Heart left ventricle (tissue), 16 donors: ENCODE measurements around the gene TMOD3. TPM values are rescaled to one million over a fixed set of nuclear protein-coding genes. Genes with fewer than 3 reads are reported as not detected.
"Not testable (repeated sequence)": the region's sequence is repeated elsewhere in the genome, so short reads cannot be mapped to it uniquely, and the experiment has no call there.

ENCODE experiments used
- ATAC-seq, 4 donors: fragments of 200-7000 bp; cut with Tn5 transposase; one replicate each; pipeline ENCODE4 v1.9.1; 2020 to 2022; ENCODE audit warnings: moderate library complexity in 4 of 4, mild to moderate bottlenecking in 3 of 4, moderate number of reproducible peaks in 1 of 4
- DNase-seq, 5 donors: peaks; one replicate each; pipeline ENCODE4 v3.0.0-alpha.2; 2020
- H3K27ac ChIP-seq, 12 donors: fragments of 200-600 bp; sonication (generic) in 4 of 12; one replicate each; pipeline versions ENCODE4 v1.5.0 to v1.8.0; 2016 to 2022; ENCODE audit warnings: mild to moderate bottlenecking in 2 of 12
- H3K27me3 ChIP-seq, 9 donors: fragments of 200-600 bp; sonication (generic) in 2 of 9; one replicate each; pipeline versions ENCODE4 v1.5.1 to v1.8.0; 2016 to 2022; ENCODE audit warnings: mild to moderate bottlenecking in 3 of 9
- H3K36me3 ChIP-seq, 9 donors: fragments of 200-600 bp; sonication (generic) in 2 of 9; one replicate each; pipeline versions ENCODE4 v1.5.0 to v1.8.0; 2018 to 2022; ENCODE audit warnings: mild to moderate bottlenecking in 2 of 9
- H3K4me1 ChIP-seq, 12 donors: fragments of 200-600 bp; sonication (generic) in 4 of 12; one replicate each; pipeline versions ENCODE4 v1.5.0 to v1.8.0; 2016 to 2022; ENCODE audit warnings: mild to moderate bottlenecking in 3 of 12
- H3K4me3 ChIP-seq, 12 donors: fragments of 200-600 bp; sonication (generic) in 4 of 12; one replicate each; pipeline versions ENCODE4 v1.5.0 to v1.8.0; 2017 to 2022; ENCODE audit warnings: mild to moderate bottlenecking in 9 of 12, moderate library complexity in 4 of 12
- H3K9me3 ChIP-seq, 12 donors: fragments of 200-600 bp; sonication (generic) in 4 of 12; one replicate each; pipeline versions ENCODE4 v1.5.0 to v1.8.0; 2016 to 2022; ENCODE audit warnings: mild to moderate bottlenecking in 1 of 12
- CTCF ChIP-seq, 12 donors: fragments of 200-600 bp; sonication (generic) in 4 of 12; IDR thresholded peaks; one replicate each; pipeline versions ENCODE4 v1.5.0 to v1.8.0; 2018 to 2022; ENCODE audit warnings: antibody characterized with exemption in 12 of 12, mild to moderate bottlenecking in 5 of 12
- POLR2A ChIP-seq, 2 donors: fragments of 450-650 bp; IDR thresholded peaks; one replicate each; pipeline ENCODE4 v1.6.1; 2017; ENCODE audit warnings: antibody characterized with exemption in 2 of 2, mild to moderate bottlenecking in 2 of 2, moderate library complexity in 2 of 2
- WGBS, 4 donors: extraction: QIAGEN DNeasy Blood & Tissue Kit in 2 of 4; methylation state at CpG; one replicate each; pipeline versions ENCODE4 v1.1.5 to v1.1.7; 2013 to 2018; 5-methylcytosine and 5-hydroxymethylcytosine counted together
- intact Hi-C, 10 donors: fragments of 100-400 bp; cut with DNase I; formaldehyde crosslinking; loops; one replicate each; pipeline versions ENCODE4 v1.11.1 to v1.14.2; 2022
- polyA plus RNA-seq, 2 donors: library from polyadenylated mRNA; stranded (reverse); fragments of 200-250 nt; gene quantifications; one replicate each; pipeline ENCODE4 v1.2.3, GENCODE V29; 2013
- total RNA-seq, 9 donors: library from RNA; depleted of rRNA in 2 of 9; stranded (reverse); fragments of >200 nt in 2 of 9; fragmentation: NEBNext Ultra II Directional in 3 of 9; extraction: Animal tissue kit (Norgen Biotek cat#: 25700) in 3 of 9; gene quantifications; one replicate each; pipeline versions ENCODE4 v1.1.0 to v1.2.4, GENCODE V29; 2016 to 2023
- donor health status: ischemic (EF 13 %, LVEDD 7.1; RV severe dilation, severe dysfunction).
- donor health status: healthy with polysubstance abuse.
- donor health status: DM: no; HTN: yes; CAD: no.
- donor health status: DM: no; HTN: no; CAD: no.
- donor health status: ischemic (EF 25% LVEDD 6.9; RV normal size, moderate dysfunction).
- donor health status: ischemic (EF 25% LVEDD 5.7; RV mildly dilated, moderate dysfunction).
- donor health status: healthy.
- donor health status: DM: yes; HTN: yes; CAD: no.
- donor health status: ischemic (EF 35%, LVEDD 5.7; RV mildly dilated, moderate dysfunction).
- donor health status: nonischemic (EF 11% LVEDD 7.7; RV severe dilation, severe dysfunction).
- donor health status: DM: yes; HTN: yes; CAD: no.
- donor health status: PGD.
- donor health status: ischemic (EF 29% LVEDD 5.4; RV normal size, mild dysfunction).
- donor health status: nonischemic (EF 23%, LVEDD 6.1; RV moderate dilation, normal function).

Gene TMOD3
- total and polyA plus RNA-seq, 11 donors, result 6.3 to 36.5 (median 21.4) TPM

GRCh38 chr15:51884041-51884440 is 54.6 kb downstream of the TMOD3 start:
- DNase-seq (no peak), ATAC-seq (no peak)
- intact Hi-C loops, result loop anchor here in 3 of 10 donors (5.0 to 10.0 kb wide), 2 partner anchors 49 to 92 kb away; no protein-coding TSS in a partner anchor
- TF ChIP-seq CTCF (IDR thresholded peaks at IDR 0.05) (no peak), POLR2A (IDR thresholded peaks at IDR 0.05) (no peak)
- H3K9me3 ChIP-seq, result no peaks in the 10 kb centered on the region
- H3K27me3 ChIP-seq, result no peaks in the 10 kb centered on the region
- WGBS, 4 donors, result 68 to 88% (median 83%) methylated on average over 1 of the region's 1 CpG
- peak overlapping the region in 3 of 12 donors; percentile 4 to 30 (median 19) for H3K27ac ChIP-seq
- H3K4me1 ChIP-seq, result peaks cover 0 to 41% (median 27%) of the 10 kb centered on the region in 12 donors
- H3K4me3 ChIP-seq, result no peak overlapping the region
- H3K36me3 ChIP-seq, result peaks cover 0 to 16% (median 11%) of the 10 kb centered on the region in 9 donors

GRCh38 chr15:51884517-51885236 is 55.2 kb downstream of the TMOD3 start:
- Histone ChIP-seq H3K27me3 (no peaks in the 10 kb centered on the region), H3K4me3 (no peak overlapping the region), H3K27ac (peak overlapping the region in 8 of 12 donors; percentile 4 to 43 (median 16)), H3K36me3 (peaks cover 0 to 22% (median 17%) of the 10 kb centered on the region in 9 donors), H3K9me3 (no peaks in the 10 kb centered on the region), H3K4me1 (peaks cover 0 to 36% (median 21%) of the 10 kb centered on the region in 12 donors)
- intact Hi-C loops, result loop anchor here in 3 of 10 donors (5.0 to 10.0 kb wide), 3 partner anchors 50 to 193 kb away; no protein-coding TSS in a partner anchor
- ATAC-seq (peak; percentile 55 to 89 (median 66)), DNase-seq (no peak)
- TF ChIP-seq CTCF (IDR thresholded peaks at IDR 0.05), result no peak
- TF ChIP-seq POLR2A (IDR thresholded peaks at IDR 0.05), result no peak

DNA sequence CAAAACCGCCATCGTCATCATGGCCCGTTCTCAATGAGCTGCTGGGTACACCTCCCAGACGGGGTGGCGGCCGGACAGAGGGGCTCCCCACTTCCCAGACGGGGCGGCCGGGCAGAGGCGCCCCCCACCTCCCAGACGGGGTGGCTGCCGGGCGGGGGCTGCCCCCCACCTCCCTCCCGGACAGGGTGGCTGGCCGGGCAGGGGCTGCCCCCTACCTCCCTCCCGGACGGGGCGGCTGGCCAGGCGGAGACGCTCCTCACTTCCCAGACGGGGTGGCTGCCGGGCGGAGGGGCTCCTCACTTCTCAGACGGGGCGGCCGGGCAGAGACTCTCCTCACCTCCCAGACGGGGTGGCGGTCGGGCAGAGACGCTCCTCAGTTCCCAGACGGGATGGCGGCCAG is 56.3 kb downstream of the TMOD3 start:
- intact Hi-C loops, result loop anchor here in 3 of 10 donors (5.0 to 10.0 kb wide), 2 partner anchors 51 to 192 kb away; no protein-coding TSS in a partner anchor
- ATAC-seq, H3K4me3 ChIP-seq, H3K9me3 ChIP-seq, H3K27me3 ChIP-seq: not testable (repeated sequence)
- WGBS, 4 donors, result 97 to 98% (median 98%) methylated on average over 26 to 32 of the region's 32 CpGs
- Histone ChIP-seq H3K27ac (peak overlapping the region in 1 of 12 donors; percentile 11), H3K4me1 (peaks cover 0 to 30% (median 15%) of the 10 kb centered on the region in 12 donors), H3K36me3 (peaks cover 0 to 33% (median 27%) of the 10 kb centered on the region in 9 donors)
- peak in 1 of 5 donors; percentile 51 for DNase-seq

DNA sequence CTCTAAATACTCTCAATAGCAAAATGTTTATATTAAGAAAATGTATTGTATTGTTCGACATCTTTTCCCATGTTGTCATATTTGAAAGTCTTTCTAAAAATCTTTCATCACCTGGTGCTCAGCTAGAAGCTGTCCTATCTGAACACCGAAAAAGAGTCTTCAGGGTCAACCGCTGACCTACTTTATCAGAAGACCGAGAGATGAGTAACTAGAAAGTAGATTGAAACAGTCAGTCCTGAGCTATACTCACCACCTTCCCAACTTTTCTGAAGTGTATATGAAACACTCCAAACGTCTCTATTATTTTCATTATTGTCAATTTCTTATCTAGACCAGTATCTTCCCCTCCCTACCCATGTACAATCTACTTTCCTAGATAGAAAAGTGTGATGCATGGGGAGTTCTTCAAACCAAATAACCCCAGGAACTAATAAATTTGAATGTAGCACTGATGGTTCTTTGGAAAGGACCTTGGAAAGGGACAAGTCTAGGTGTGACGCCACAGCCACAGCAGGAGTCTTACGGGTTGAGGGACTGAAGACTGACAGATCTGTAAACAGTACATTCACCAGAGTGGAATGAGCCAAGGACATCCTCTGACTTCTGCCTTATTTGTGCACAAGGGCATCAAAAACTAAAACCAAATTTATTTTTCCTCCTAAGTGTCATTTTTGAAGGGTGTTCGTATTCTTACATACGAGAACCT is 58.6 kb downstream of the TMOD3 start:
- WGBS, 4 donors, result 89 to 93% (median 92%) methylated on average over 9 of the region's 9 CpGs
- intact Hi-C loops, result loop anchor here in 3 of 10 donors (5.0 to 10.0 kb wide), 2 partner anchors 53 to 189 kb away; no protein-coding TSS in a partner anchor
- Histone ChIP-seq H3K4me1 (peaks cover 0 to 30% (median 15%) of the 10 kb centered on the region in 12 donors), H3K4me3 (no peak overlapping the region), H3K27ac (no peak overlapping the region), H3K27me3 (no peaks in the 10 kb centered on the region), H3K9me3 (no peaks in the 10 kb centered on the region), H3K36me3 (peaks cover 0 to 51% (median 44%) of the 10 kb centered on the region in 9 donors)
- no peak for ATAC-seq
- no peak for DNase-seq
- TF ChIP-seq CTCF (IDR thresholded peaks at IDR 0.05), result no peak
- TF ChIP-seq POLR2A (IDR thresholded peaks at IDR 0.05), result no peak
